ENCODE measurements around the gene CREB5.

Gene CREB5

GRCh38 chr7:28872226-28872625 is 459.9 kb downstream of the CREB5 start:
- no peaks in the 10 kb centered on the region for H3K4me1 Mint-ChIP-seq
- ATAC-seq (replicated peaks; ENCODE audit: extremely low read depth, poor library complexity, severe bottlenecking) = no peak
- H3K9me3 Mint-ChIP-seq = no peaks in the 10 kb centered on the region
- H3K27me3 Mint-ChIP-seq = peaks cover 81% of the 10 kb centered on the region
- no peak overlapping the region for H3K27ac Mint-ChIP-seq (ENCODE audit: low read depth)
- DNase-seq (ENCODE audit: low spot score in 2 of 2) = no peak
- H3K4me3 Mint-ChIP-seq = no peak overlapping the region
- H3K36me3 Mint-ChIP-seq (ENCODE audit: insufficient read depth) = no peaks in the 10 kb centered on the region

- Mint-ChIP-seq H3K27me3 (peaks cover 81% of the 10 kb centered on the region), H3K4me1 (no peaks in the 10 kb centered on the region), H3K27ac (ENCODE audit: low read depth) (no peak overlapping the region), H3K9me3 (no peaks in the 10 kb centered on the region), H3K4me3 (no peak overlapping the region), H3K36me3 (ENCODE audit: insufficient read depth) (no peaks in the 10 kb centered on the region)
- ATAC-seq (replicated peaks; ENCODE audit: extremely low read depth, poor library complexity, severe bottlenecking) (no peak), DNase-seq (ENCODE audit: low spot score in 2 of 2) (no peak)
Observed at GRCh38 chr7:28873365-28873764, 461.0 kb downstream of the CREB5 start.

- no peak overlapping the region for H3K4me3 Mint-ChIP-seq
- H3K27ac Mint-ChIP-seq (ENCODE audit: low read depth) = no peak overlapping the region
- H3K27me3 Mint-ChIP-seq = peaks cover 85% of the 10 kb centered on the region
- no peak for DNase-seq (ENCODE audit: low spot score in 2 of 2)
- ATAC-seq (replicated peaks; ENCODE audit: extremely low read depth, poor library complexity, severe bottlenecking) = no peak
- H3K4me1 Mint-ChIP-seq = no peaks in the 10 kb centered on the region
- H3K36me3 Mint-ChIP-seq (ENCODE audit: insufficient read depth) = peaks cover 2% of the 10 kb centered on the region
- no peaks in the 10 kb centered on the region for H3K9me3 Mint-ChIP-seq
Observed at GRCh38 chr7:28874001-28874400, 461.7 kb downstream of the CREB5 start.

Measured in central memory CD8-positive, alpha-beta T cell (primary cell).